Thyroid gland (tissue), 4 donors: ENCODE measurements around the gene MIGA2.

Experiments used
- CTCF ChIP-seq, 6 experiments: fragments of 200-600 bp in 3 of 6; fragments of 450-650 bp in 3 of 6; sonication (generic) in 3 of 6; IDR thresholded peaks; one replicate each; pipeline ENCODE4 v1.5.1; 2016 to 2019; ENCODE audit warnings: antibody characterized with exemption in 6 of 6, mild to moderate bottlenecking in 2 of 6, inconsistent platforms in 1 of 6, moderate library complexity in 1 of 6
- POLR2A ChIP-seq, 2 donors: fragments of 450-650 bp; IDR thresholded peaks; one replicate each; pipeline ENCODE4 v1.6.1; 2017; ENCODE audit warnings: antibody characterized with exemption in 2 of 2, mild to moderate bottlenecking in 2 of 2, moderate library complexity in 1 of 2

DNA sequence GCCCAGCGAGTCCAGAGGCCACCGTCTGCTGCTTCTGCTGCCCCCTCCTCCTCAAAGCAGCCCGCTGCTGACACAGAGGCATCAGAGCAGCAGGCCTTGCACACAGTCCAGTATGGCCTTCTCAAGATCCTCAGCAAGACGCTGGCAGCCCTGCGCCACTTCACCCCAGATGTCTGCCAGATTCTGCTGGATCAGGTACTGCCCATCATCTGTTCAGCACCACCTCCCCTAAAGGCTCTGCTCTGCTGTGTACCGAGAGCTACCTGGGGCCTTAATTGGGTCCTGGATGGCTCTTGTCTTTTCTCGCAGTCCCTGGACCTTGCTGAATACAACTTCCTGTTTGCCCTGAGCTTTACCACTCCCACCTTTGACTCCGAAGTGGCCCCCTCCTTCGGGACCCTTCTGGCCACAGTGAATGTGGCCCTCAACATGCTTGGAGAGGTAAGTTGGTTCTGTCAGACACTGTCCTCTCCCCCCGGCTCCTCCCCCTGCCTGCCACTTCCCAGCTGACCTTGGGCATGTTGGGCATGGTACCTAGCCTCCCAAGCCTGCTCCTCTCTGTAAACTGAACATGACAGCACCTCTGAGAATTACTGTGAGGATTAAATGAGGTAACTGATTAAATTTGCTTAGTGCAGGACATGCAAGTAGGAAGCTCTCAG is 31.0 kb upstream of the MIGA2 start:
- TF ChIP-seq CTCF (IDR thresholded peaks at IDR 0.05) = no peak
- no peak for TF ChIP-seq POLR2A (IDR thresholded peaks at IDR 0.05)
